Nucleus accumbens (tissue), 56 donors: ENCODE measurements around the gene HOXA5.

ENCODE experiments used
- DNase-seq, 56 donors: peaks; one replicate each; lab custom pipeline; 2025; lab: John Stamatoyannopoulos, UW

Gene HOXA5

GRCh38 chr7:27172315-27172774, 28.9 kb upstream of the HOXA5 start:
- DNase-seq = no peak

GRCh38 chr7:27171637-27172314, 28.3 kb upstream of the HOXA5 start:
- no peak for DNase-seq

GRCh38 chr7:27171325-27171636, 27.8 kb upstream of the HOXA5 start:
- DNase-seq = no peak

- DNase-seq = no peak
Observed at GRCh38 chr7:27170426-27171324, 27.2 kb upstream of the HOXA5 start.

GRCh38 chr7:27169658-27170425, 26.4 kb upstream of the HOXA5 start:
- no peak for DNase-seq

- no peak for DNase-seq
Observed at GRCh38 chr7:27168265-27168947, 24.9 kb upstream of the HOXA5 start.

- no peak for DNase-seq
Observed at GRCh38 chr7:27167916-27168264, 24.4 kb upstream of the HOXA5 start.

GRCh38 chr7:27166531-27167505, 23.3 kb upstream of the HOXA5 start:
- DNase-seq = no peak

GRCh38 chr7:27165996-27166530, 22.6 kb upstream of the HOXA5 start:
- DNase-seq = no peak

GRCh38 chr7:27165089-27165995, 21.9 kb upstream of the HOXA5 start, which contains the start of gene HOXA9:
TSS of gene HOXA9 (minus strand) at chr7:27165537. CDS start at chr7:27165457, 80 bp downstream.
- no peak for DNase-seq

- DNase-seq = no peak
Observed at GRCh38 chr7:27164367-27165088, 21.0 kb upstream of the HOXA5 start.

- DNase-seq = no peak
Observed at GRCh38 chr7:27164045-27164366, 20.5 kb upstream of the HOXA5 start.

- no peak for DNase-seq
Observed at GRCh38 chr7:27163288-27164044, 20.0 kb upstream of the HOXA5 start.

GRCh38 chr7:27162561-27163287, 19.2 kb upstream of the HOXA5 start:
- no peak for DNase-seq

- no peak for DNase-seq
Observed at GRCh38 chr7:27161721-27162560, 18.5 kb upstream of the HOXA5 start.
